IPS-18c (cell line): Measurements from ENCODE around the gene LRRC17.
"Not testable (repeated sequence)": the region's sequence is repeated elsewhere in the genome, so short reads cannot be mapped to it uniquely, and the experiment has no call there.

Source experiments
- H3K4me3 ChIP-seq: 2 replicates; pipeline ENCODE4 v1.7.0; 2013; ENCODE audit warnings: low read depth, mild to moderate bottlenecking, low read length, moderate library complexity; ENCODE audit not compliant: insufficient read depth
- H3K9me3 ChIP-seq: one replicate; pipeline ENCODE4 v1.6.1; 2013; ENCODE audit warnings: mild to moderate bottlenecking, low read length, moderate library complexity; ENCODE audit not compliant: control insufficient read depth, insufficient read depth

LRRC17 gene

GRCh38 chr7:102892631-102893278 is 20.0 kb upstream of the LRRC17 start:
- H3K4me3 ChIP-seq, result no peak overlapping the region

GRCh38 chr7:102895602-102896001 is 17.2 kb upstream of the LRRC17 start:
- no peaks in the 10 kb centered on the region for H3K9me3 ChIP-seq
- no peak overlapping the region for H3K4me3 ChIP-seq

More at GRCh38 chr7:102892631-102893278, 20.0 kb upstream of the LRRC17 start:
- H3K9me3 ChIP-seq, result no peaks in the 10 kb centered on the region

GRCh38 chr7:102896585-102896984 is 16.2 kb upstream of the LRRC17 start:
- no peak overlapping the region for H3K4me3 ChIP-seq
- H3K9me3 ChIP-seq, result no peaks in the 10 kb centered on the region

- Histone ChIP-seq H3K4me3 (no peak overlapping the region), H3K9me3 (no peaks in the 10 kb centered on the region)
These were observed 15.6 kb upstream of the LRRC17 start for GRCh38 chr7:102897211-102897631.

GRCh38 chr7:102897856-102898531 is 14.8 kb upstream of the LRRC17 start:
- no peak overlapping the region for H3K4me3 ChIP-seq
- no peaks in the 10 kb centered on the region for H3K9me3 ChIP-seq

GRCh38 chr7:102898532-102898859 is 14.3 kb upstream of the LRRC17 start:
- H3K4me3 ChIP-seq, result no peak overlapping the region
- no peaks in the 10 kb centered on the region for H3K9me3 ChIP-seq

- not testable (repeated sequence) for H3K9me3 ChIP-seq, H3K4me3 ChIP-seq
These were observed 10.7 kb upstream of the LRRC17 start for GRCh38 chr7:102902052-102902451.

- not testable (repeated sequence) for H3K9me3 ChIP-seq, H3K4me3 ChIP-seq
These were observed 9.2 kb upstream of the LRRC17 start for GRCh38 chr7:102903576-102903975.

GRCh38 chr7:102908676-102909075 is 4.1 kb upstream of the LRRC17 start:
- Histone ChIP-seq H3K4me3 (no peak overlapping the region), H3K9me3 (peaks cover 4% of the 10 kb centered on the region)

GRCh38 chr7:102913826-102914225 is 1.0 kb downstream of the LRRC17 start:
- no peak overlapping the region for H3K4me3 ChIP-seq
- H3K9me3 ChIP-seq, result peaks cover 4% of the 10 kb centered on the region

GRCh38 chr7:102914585-102914984 is 1.8 kb downstream of the LRRC17 start:
- Histone ChIP-seq H3K4me3 (no peak overlapping the region), H3K9me3 (peaks cover 4% of the 10 kb centered on the region)

GRCh38 chr7:102916426-102916825 is 3.6 kb downstream of the LRRC17 start:
- H3K9me3 ChIP-seq, result no peaks in the 10 kb centered on the region
- H3K4me3 ChIP-seq, result no peak overlapping the region

GRCh38 chr7:102916881-102917280 is 4.1 kb downstream of the LRRC17 start:
- Histone ChIP-seq H3K9me3 (no peaks in the 10 kb centered on the region), H3K4me3 (no peak overlapping the region)

GRCh38 chr7:102917436-102918353 is 4.9 kb downstream of the LRRC17 start:
- Histone ChIP-seq H3K9me3 (peaks cover 2% of the 10 kb centered on the region), H3K4me3 (no peak overlapping the region)

- Histone ChIP-seq H3K9me3 (peaks cover 2% of the 10 kb centered on the region), H3K4me3 (no peak overlapping the region)
These were observed 6.0 kb downstream of the LRRC17 start for GRCh38 chr7:102918845-102919244.

GRCh38 chr7:102925976-102926782 is 13.4 kb downstream of the LRRC17 start:
- Histone ChIP-seq H3K4me3 (no peak overlapping the region), H3K9me3 (peaks cover 2% of the 10 kb centered on the region)

GRCh38 chr7:102926783-102927140 is 14.0 kb downstream of the LRRC17 start:
- peaks cover 2% of the 10 kb centered on the region for H3K9me3 ChIP-seq
- no peak overlapping the region for H3K4me3 ChIP-seq
